NCI-H524 (cell line): ENCODE measurements around the gene TFPI.
"Not testable (repeated sequence)": the region's sequence is repeated elsewhere in the genome, so short reads cannot be mapped to it uniquely, and the experiment has no call there.

Experiments used
- DNase-seq, 2 experiments: peaks; one replicate each; lab custom pipeline; 2025; lab: John Stamatoyannopoulos, UW

The TFPI gene

GRCh38 chr2:187554011-187554703 lies at the start of gene TFPI:
TFPI (minus strand) TSS chr2:187554435; CDS start chr2:187503768, 50,667 bp downstream.
- DNase-seq: no peak

GRCh38 chr2:187594801-187595200 lies 40.6 kb upstream of the TFPI start:
- DNase-seq: no peak

- DNase-seq: no peak
Observed at GRCh38 chr2:187593697-187594096, 39.5 kb upstream of the TFPI start.

- no peak for DNase-seq
Observed at GRCh38 chr2:187593098-187593497, 38.9 kb upstream of the TFPI start.

GRCh38 chr2:187590175-187590574 lies 35.9 kb upstream of the TFPI start:
- DNase-seq: no peak

- DNase-seq: no peak
Observed at GRCh38 chr2:187586011-187586641, 31.9 kb upstream of the TFPI start.

GRCh38 chr2:187581125-187581896 lies 27.1 kb upstream of the TFPI start:
- DNase-seq: peak; percentile 21 to 29

GRCh38 chr2:187580462-187581124 lies 26.4 kb upstream of the TFPI start:
- DNase-seq: peak; percentile 40 to 67

GRCh38 chr2:187577310-187577709 lies 23.1 kb upstream of the TFPI start:
- DNase-seq: no peak

- no peak for DNase-seq
Observed at GRCh38 chr2:187576906-187577305, 22.7 kb upstream of the TFPI start.

GRCh38 chr2:187575751-187576067 lies 21.5 kb upstream of the TFPI start:
- DNase-seq: no peak

GRCh38 chr2:187574969-187575750 lies 20.9 kb upstream of the TFPI start:
- DNase-seq: no peak

GRCh38 chr2:187573722-187574121 lies 19.5 kb upstream of the TFPI start:
- no peak for DNase-seq

- not testable (repeated sequence) for DNase-seq
Observed at GRCh38 chr2:187571996-187572395, 17.8 kb upstream of the TFPI start.

GRCh38 chr2:187569571-187569970 lies 15.3 kb upstream of the TFPI start:
- no peak for DNase-seq

GRCh38 chr2:187569042-187569441 lies 14.8 kb upstream of the TFPI start:
- no peak for DNase-seq

GRCh38 chr2:187567126-187567525 lies 12.9 kb upstream of the TFPI start:
- DNase-seq: no peak

GRCh38 chr2:187566712-187567111 lies 12.5 kb upstream of the TFPI start:
- no peak for DNase-seq

GRCh38 chr2:187566266-187566665 lies 12.0 kb upstream of the TFPI start:
- peak in 1 of 2 experiments; percentile 29 for DNase-seq

- DNase-seq: not testable (repeated sequence)
Observed at GRCh38 chr2:187565618-187566017, 11.4 kb upstream of the TFPI start.

- not testable (repeated sequence) for DNase-seq
Observed at GRCh38 chr2:187556493-187556892, 2.3 kb upstream of the TFPI start.

GRCh38 chr2:187554704-187555082 lies 458 bp upstream of the TFPI start:
- no peak for DNase-seq
